Mucosa of rectum (tissue), 2 donors: Measurements from ENCODE around the gene BRINP3.
A peak's percentile ranks its signal among the peaks of the same experiment; 100 is the strongest.
"Not testable (repeated sequence)": the region's sequence is repeated elsewhere in the genome, so short reads cannot be mapped to it uniquely, and the experiment has no call there.

ENCODE experiments used
- H3K27ac ChIP-seq, 2 donors: one replicate each; pipeline ENCODE4 v1.7.0; 2013; ENCODE audit warnings: inconsistent platforms in 2 of 2, low read depth in 2 of 2, low read length in 2 of 2
- H3K27me3 ChIP-seq, 2 donors: one replicate each; pipeline ENCODE4 v1.7.0; 2013; ENCODE audit warnings: low read length in 2 of 2; ENCODE audit not compliant: control insufficient read depth in 2 of 2, insufficient read depth in 2 of 2
- H3K36me3 ChIP-seq, 2 donors: one replicate each; pipeline ENCODE4 v1.7.0; 2013; ENCODE audit warnings: low read length in 2 of 2; ENCODE audit not compliant: control insufficient read depth in 2 of 2, insufficient read depth in 2 of 2
- H3K4me1 ChIP-seq, 2 donors: one replicate each; pipeline ENCODE4 v1.7.0; 2013; ENCODE audit warnings: low read length in 2 of 2, mild to moderate bottlenecking in 1 of 2; ENCODE audit not compliant: control insufficient read depth in 2 of 2, insufficient read depth in 2 of 2
- H3K4me3 ChIP-seq, 2 donors: one replicate each; pipeline ENCODE4 v1.7.0; 2013; ENCODE audit warnings: low read length in 2 of 2
- H3K9ac ChIP-seq, 2 donors: one replicate each; pipeline ENCODE4 v1.7.0; 2013; ENCODE audit warnings: low read length in 2 of 2, low read depth in 1 of 2, mild to moderate bottlenecking in 1 of 2
- H3K9me3 ChIP-seq, 2 donors: one replicate each; pipeline ENCODE4 v1.7.0; 2013; ENCODE audit warnings: low read length in 2 of 2; ENCODE audit not compliant: control insufficient read depth in 2 of 2
- donor health status: healthy.
- donor health status: Normal muscosa, but diverticular disease.

Gene BRINP3

DNA sequence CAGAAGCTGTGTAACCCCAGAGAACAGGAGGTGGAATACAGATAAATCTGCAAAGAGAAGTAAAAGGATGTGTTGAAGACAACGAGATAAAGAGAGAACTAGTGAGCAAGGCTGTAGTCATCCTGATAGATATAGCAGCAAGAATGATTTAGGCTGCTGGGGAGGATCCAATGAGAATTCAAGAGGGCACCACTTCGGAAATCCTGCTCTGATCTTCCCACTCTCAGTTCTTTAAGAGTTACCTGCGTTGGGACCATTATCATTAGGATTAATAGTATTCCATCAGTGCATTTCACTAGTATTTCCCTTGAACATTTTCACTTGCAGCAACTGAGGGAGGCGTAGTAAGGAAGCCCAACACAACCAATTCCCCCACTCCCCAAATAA is at the start of gene BRINP3:
TSS of gene BRINP3 (minus strand) at position 103 of the 387 bp plus-strand sequence.
- peak within 1 kb of the TSS; percentile 76 to 84 for H3K9ac ChIP-seq
- H3K36me3 ChIP-seq: no peaks in the 10 kb centered on the region
- no peaks in the 10 kb centered on the region for H3K9me3 ChIP-seq
- peak within 1 kb of the TSS; percentile 59 to 87 for H3K4me3 ChIP-seq
- peak within 1 kb of the TSS; percentile 65 to 80 for H3K27ac ChIP-seq
- H3K27me3 ChIP-seq: peaks cover 0 to 10% of the 10 kb centered on the region in 2 donors
- H3K4me1 ChIP-seq: no peaks in the 10 kb centered on the region

DNA sequence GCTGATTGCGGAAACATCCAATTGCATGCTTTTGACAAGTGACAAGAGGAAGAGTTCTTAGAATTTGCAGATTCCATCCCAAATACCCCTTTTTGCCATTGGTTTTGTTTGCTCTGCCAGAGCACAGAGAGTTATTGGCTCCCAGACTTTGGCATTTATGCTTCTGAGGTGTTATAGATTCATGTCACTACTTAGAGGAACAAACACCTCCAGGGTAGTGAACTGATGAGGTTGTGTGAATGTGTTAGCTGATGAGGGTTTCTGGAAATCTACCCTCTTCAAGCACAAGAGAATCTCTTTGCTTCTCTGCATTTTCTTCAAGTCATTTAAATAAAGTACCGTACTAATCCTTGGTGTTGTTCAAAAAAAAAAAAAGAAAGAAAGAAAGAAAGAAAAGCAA is 33.9 kb upstream of the BRINP3 start:
- H3K9me3 ChIP-seq: no peaks in the 10 kb centered on the region
- no peak overlapping the region for H3K27ac ChIP-seq
- H3K4me1 ChIP-seq: no peaks in the 10 kb centered on the region
- no peaks in the 10 kb centered on the region for H3K36me3 ChIP-seq
- no peaks in the 10 kb centered on the region for H3K27me3 ChIP-seq
- H3K9ac ChIP-seq: no peak overlapping the region
- H3K4me3 ChIP-seq: no peak overlapping the region

DNA sequence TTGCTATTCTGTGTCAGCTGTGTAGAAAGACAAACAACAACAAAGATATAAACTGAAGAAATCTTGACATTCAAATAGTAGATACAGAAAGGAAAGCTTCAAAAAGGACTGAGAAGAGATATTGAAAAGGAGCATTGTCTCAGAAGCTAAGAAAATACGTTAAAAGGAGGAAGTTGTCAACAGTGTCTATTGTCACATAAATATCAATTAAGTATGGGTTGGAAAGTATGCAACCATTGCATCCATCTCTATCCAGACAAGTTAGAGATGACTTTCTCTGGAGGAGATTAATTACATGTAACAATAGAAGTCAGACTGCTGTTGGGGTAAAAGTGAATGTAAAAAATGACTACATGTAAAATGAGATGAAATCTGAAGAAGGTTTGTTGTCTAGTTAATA is 29.7 kb upstream of the BRINP3 start:
- Histone ChIP-seq H3K4me3 (no peak overlapping the region), H3K9ac (no peak overlapping the region), H3K27ac (no peak overlapping the region), H3K27me3 (no peaks in the 10 kb centered on the region), H3K36me3 (no peaks in the 10 kb centered on the region), H3K4me1 (no peaks in the 10 kb centered on the region), H3K9me3 (no peaks in the 10 kb centered on the region)

DNA sequence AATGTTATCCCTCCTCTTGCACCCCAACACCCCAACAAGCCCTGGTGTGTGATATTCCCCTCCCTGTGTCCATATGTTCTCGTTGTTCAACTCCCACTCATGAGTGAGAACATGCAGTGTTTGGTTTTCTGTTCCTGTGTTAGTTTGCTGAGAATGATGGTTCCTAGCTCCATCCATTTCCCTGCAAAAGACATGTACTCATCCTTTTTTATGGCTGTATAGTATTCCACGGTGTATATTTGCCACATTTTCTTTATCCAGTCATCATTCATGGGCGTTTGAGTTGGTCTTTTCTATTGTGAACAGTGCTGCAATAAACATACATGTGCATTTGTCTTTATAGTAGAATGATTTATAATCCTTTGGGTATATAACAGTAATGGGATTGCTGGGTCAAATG is 26.9 kb upstream of the BRINP3 start:
- not testable (repeated sequence) for H3K9ac ChIP-seq, H3K27me3 ChIP-seq, H3K9me3 ChIP-seq, H3K36me3 ChIP-seq, H3K27ac ChIP-seq, H3K4me3 ChIP-seq, H3K4me1 ChIP-seq

DNA sequence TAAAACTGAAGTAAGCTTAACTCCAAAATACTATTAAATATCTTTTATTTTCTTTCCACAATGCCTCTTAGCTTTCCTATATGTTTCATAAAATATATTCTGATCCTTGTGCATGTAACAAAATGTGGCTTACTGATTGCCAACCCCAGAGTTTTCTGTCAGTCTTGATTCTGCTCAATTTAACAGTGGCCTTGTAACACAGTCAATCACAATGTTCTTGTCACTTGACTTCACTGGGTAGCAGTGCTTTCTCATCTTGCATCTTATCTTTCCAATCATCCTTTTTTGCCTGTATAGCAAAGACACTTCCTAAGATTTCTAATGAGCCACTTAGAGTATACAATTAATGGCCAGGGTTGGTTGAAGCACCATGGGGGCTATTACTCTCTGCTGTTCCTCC is 19.9 kb upstream of the BRINP3 start:
- H3K27ac ChIP-seq: no peak overlapping the region
- no peaks in the 10 kb centered on the region for H3K9me3 ChIP-seq
- no peaks in the 10 kb centered on the region for H3K4me1 ChIP-seq
- no peak overlapping the region for H3K4me3 ChIP-seq
- no peaks in the 10 kb centered on the region for H3K27me3 ChIP-seq
- no peak overlapping the region for H3K9ac ChIP-seq
- no peaks in the 10 kb centered on the region for H3K36me3 ChIP-seq

DNA sequence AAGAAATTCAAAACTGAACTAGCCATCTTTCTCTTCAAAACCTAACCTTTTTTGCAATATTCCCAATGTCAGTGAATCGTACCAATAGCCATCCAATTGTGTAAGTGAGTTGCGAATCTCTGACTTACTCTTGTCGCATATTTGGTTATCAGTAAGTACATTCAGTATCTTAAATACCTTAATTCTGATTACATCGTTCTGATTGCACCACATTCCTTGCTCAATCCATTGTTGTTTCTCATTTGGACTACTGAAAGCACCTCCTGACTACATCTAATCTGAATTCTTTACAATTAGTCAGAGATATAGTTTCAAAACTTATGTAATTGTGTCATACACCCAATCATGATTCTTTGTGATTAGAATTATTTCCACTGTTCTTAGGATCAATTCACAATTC is 16.8 kb upstream of the BRINP3 start:
- H3K4me1 ChIP-seq: no peaks in the 10 kb centered on the region
- H3K27me3 ChIP-seq: no peaks in the 10 kb centered on the region
- H3K9ac ChIP-seq: no peak overlapping the region
- no peaks in the 10 kb centered on the region for H3K9me3 ChIP-seq
- no peaks in the 10 kb centered on the region for H3K36me3 ChIP-seq
- no peak overlapping the region for H3K4me3 ChIP-seq
- no peak overlapping the region for H3K27ac ChIP-seq

DNA sequence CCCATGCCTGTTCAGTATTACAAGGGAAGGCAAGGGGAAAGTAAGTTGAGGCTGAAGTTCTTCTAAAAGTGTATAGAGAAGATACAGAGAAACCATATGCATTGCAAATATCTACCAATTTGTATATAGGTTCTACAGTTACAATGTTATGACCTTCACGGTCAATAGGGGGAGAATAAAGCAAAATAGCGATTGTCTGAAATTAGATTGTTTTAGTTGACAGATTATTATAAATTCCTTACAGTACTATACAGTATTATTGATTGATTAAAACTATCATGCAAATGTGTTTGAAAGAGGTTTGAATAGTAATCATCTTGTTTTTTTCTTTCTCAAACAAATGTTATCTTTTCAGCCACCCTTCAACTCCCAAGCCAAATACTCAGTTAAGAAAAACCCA is 13.7 kb upstream of the BRINP3 start:
- Histone ChIP-seq H3K36me3 (no peaks in the 10 kb centered on the region), H3K9ac (no peak overlapping the region), H3K27me3 (no peaks in the 10 kb centered on the region), H3K9me3 (no peaks in the 10 kb centered on the region), H3K4me3 (no peak overlapping the region), H3K4me1 (no peaks in the 10 kb centered on the region), H3K27ac (no peak overlapping the region)

DNA sequence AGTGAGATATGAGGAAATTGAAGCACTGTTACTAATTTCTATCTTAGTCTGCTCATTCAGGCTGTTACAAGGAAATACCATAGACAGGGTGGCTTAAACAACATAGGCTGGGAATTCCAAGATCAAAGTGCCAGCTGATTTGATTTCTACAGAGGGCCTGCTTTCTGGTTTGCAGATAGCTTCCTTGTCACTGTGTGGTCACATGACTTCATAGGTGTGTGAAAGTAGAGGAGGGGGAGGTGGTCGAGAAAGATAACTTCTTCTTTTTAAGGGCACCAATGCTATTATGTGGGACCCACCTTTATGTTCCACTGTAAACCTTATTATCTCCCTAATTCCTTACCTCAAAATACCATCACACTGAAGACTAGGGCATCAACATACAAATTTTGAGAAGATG is 6.4 kb upstream of the BRINP3 start:
- Histone ChIP-seq H3K27me3 (no peaks in the 10 kb centered on the region), H3K4me3 (no peak overlapping the region), H3K27ac (no peak overlapping the region), H3K36me3 (no peaks in the 10 kb centered on the region), H3K9ac (no peak overlapping the region), H3K9me3 (no peaks in the 10 kb centered on the region), H3K4me1 (no peaks in the 10 kb centered on the region)

DNA sequence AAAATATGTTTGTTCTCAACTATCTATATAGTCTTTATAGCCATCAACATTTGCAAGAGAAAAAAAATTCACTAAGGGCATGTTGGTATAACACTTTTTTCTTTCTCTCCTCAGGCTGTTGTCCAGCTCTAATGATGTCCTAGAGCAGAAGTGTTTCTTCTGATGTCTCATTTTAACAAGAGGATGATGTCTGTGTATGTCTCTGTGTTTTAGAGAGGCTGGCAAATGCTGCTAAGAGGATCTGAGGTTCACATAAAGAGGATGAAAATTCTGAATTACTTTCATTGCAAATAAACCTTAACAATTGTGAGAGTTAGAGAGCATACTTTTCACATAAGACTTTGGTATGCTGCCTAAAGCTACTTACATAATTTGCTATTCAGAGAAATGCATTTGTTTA is 2.6 kb upstream of the BRINP3 start:
- Histone ChIP-seq H3K36me3 (no peaks in the 10 kb centered on the region), H3K27me3 (peaks cover 0 to 10% of the 10 kb centered on the region in 2 donors), H3K9ac (no peak overlapping the region)

DNA sequence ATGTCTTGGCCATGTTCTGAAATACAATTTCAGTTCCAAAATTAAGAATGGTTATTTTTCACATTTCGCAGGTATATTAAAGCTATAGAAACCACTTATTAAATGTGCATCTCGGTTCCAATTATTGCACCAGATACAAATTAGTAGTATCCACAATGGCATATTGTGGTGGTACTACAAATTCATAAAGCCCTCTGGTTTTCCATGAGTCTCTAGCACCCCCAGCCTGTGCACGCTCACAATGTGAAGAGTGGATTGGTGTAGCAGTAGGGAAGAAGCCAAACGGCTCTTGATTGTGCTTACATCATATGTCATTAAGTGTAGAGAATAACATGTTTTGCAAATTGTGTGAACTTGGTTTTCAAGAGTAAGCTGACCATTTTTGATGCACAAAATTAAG is 1.9 kb upstream of the BRINP3 start:
- Histone ChIP-seq H3K9ac (no peak overlapping the region), H3K36me3 (no peaks in the 10 kb centered on the region), H3K27me3 (peaks cover 0 to 10% of the 10 kb centered on the region in 2 donors), H3K9me3 (no peaks in the 10 kb centered on the region), H3K4me3 (peak overlapping the region; percentile 55 to 87), H3K4me1 (no peaks in the 10 kb centered on the region), H3K27ac (no peak overlapping the region)

More for the DNA sequence above, 2.6 kb upstream of the BRINP3 start:
- Histone ChIP-seq H3K4me3 (no peak overlapping the region), H3K4me1 (no peaks in the 10 kb centered on the region), H3K27ac (no peak overlapping the region), H3K9me3 (no peaks in the 10 kb centered on the region)

DNA sequence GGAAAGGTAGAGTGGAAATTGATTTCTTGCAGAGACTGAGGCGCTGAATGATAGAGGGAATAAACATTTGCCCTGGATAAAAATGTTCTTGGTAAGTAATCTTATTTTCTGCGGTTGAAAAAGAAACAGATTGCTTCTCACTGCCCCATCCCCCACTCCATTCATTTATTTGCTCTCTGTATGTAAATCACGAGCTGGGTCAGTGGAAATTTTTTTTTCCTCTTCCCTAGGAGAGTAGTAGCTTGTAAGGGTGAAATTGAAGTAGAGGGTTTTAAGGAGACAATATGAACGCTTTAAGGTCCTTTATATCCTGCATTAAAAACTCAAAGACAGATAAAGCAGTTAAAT is 1.4 kb upstream of the BRINP3 start:
- Histone ChIP-seq H3K4me1 (no peaks in the 10 kb centered on the region), H3K27ac (peak overlapping the region; percentile 61 to 80), H3K4me3 (peak overlapping the region; percentile 55 to 87), H3K36me3 (no peaks in the 10 kb centered on the region), H3K27me3 (peaks cover 0 to 10% of the 10 kb centered on the region in 2 donors), H3K9me3 (no peaks in the 10 kb centered on the region), H3K9ac (peak overlapping the region; percentile 52 to 76)
